CD4-positive, alpha-beta memory T cell (primary cell): ENCODE results near the gene SLC17A1. TPM values are rescaled to one million over a fixed set of nuclear protein-coding genes. Genes with fewer than 3 reads are reported as not detected.
A peak's percentile ranks its signal among the peaks of the same experiment; 100 is the strongest.

ENCODE experiments used
- CTCF ChIA-PET: fragments of 350-600 bp; sonication (Branson Sonifier 250); formaldehyde crosslinking; loops from one replicate; lab custom pipeline; 2021; ENCODE audit warnings: inconsistent platforms; ENCODE audit not compliant: partially characterized antibody; lab: Charles Lee
- POLR2A ChIA-PET: fragments of 350-600 bp; sonication (Branson Sonifier 250); formaldehyde crosslinking; loops from one replicate; lab custom pipeline; 2021; ENCODE audit not compliant: partially characterized antibody; lab: Charles Lee
- DNase-seq, 5 donors: peaks; one replicate each; pipeline versions ENCODE4 v3.0.0 to v3.0.0-alpha.2; 2020 to 2022; ENCODE audit warnings: mixed read lengths in 1 of 5
- H3K27ac ChIP-seq: one replicate; pipeline ENCODE4 v1.7.0; 2013; ENCODE audit warnings: low read depth, low read length
- H3K27me3 ChIP-seq: 2 replicates; pipeline ENCODE4 v1.7.0; 2013; ENCODE audit warnings: mild to moderate bottlenecking, low read length, moderate library complexity; ENCODE audit not compliant: insufficient read depth
- H3K36me3 ChIP-seq: 2 replicates; pipeline ENCODE4 v1.7.0; 2013; ENCODE audit warnings: mild to moderate bottlenecking, low read length, moderate library complexity; ENCODE audit not compliant: insufficient read depth
- H3K4me1 ChIP-seq: 2 replicates; pipeline ENCODE4 v1.7.0; 2013; ENCODE audit warnings: mild to moderate bottlenecking, low read length, moderate library complexity; ENCODE audit not compliant: insufficient read depth
- H3K4me3 ChIP-seq, 2 donors: one replicate each; pipeline ENCODE4 v1.7.0; 2013; ENCODE audit warnings: low read length in 2 of 2, mild to moderate bottlenecking in 1 of 2
- H3K9me3 ChIP-seq, 2 donors: one replicate each; pipeline ENCODE4 v1.7.0; 2013; ENCODE audit warnings: low read length in 2 of 2, control low read depth in 1 of 2; ENCODE audit not compliant: control insufficient read depth in 1 of 2
- H3K27ac Mint-ChIP-seq, 7 donors: one replicate each; pipeline ENCODE4 v1.8.0; 2020 to 2021; ENCODE audit warnings: mixed read lengths in 7 of 7, mild to moderate bottlenecking in 6 of 7, inconsistent platforms in 3 of 7, moderate library complexity in 3 of 7
- H3K27me3 Mint-ChIP-seq, 2 donors: one replicate each; pipeline ENCODE4 v1.8.0; 2020 to 2021; ENCODE audit warnings: mixed read lengths in 2 of 2
- H3K36me3 Mint-ChIP-seq, 2 donors: one replicate each; pipeline ENCODE4 v1.8.0; 2020 to 2021; ENCODE audit warnings: mixed read lengths in 2 of 2, inconsistent platforms in 1 of 2, mild to moderate bottlenecking in 1 of 2
- H3K4me1 Mint-ChIP-seq, 4 donors: one replicate each; pipeline ENCODE4 v1.8.0; 2020 to 2021; ENCODE audit warnings: mixed read lengths in 4 of 4, mild to moderate bottlenecking in 1 of 4
- H3K4me3 Mint-ChIP-seq, 8 donors: one replicate each; pipeline ENCODE4 v1.8.0; 2020 to 2021; ENCODE audit warnings: mixed read lengths in 8 of 8, mild to moderate bottlenecking in 7 of 8, moderate library complexity in 6 of 8, inconsistent platforms in 3 of 8
- H3K9me3 Mint-ChIP-seq, 8 donors: one replicate each; pipeline ENCODE4 v1.8.0; 2020 to 2021; ENCODE audit warnings: mixed read lengths in 8 of 8, mild to moderate bottlenecking in 5 of 8, inconsistent platforms in 3 of 8, moderate library complexity in 1 of 8
- intact Hi-C: fragments of 100-400 bp; cut with micrococcal nuclease; formaldehyde crosslinking; loops from one replicate; pipeline ENCODE4 v1.15.1; 2023
- polyA plus RNA-seq, 2 donors: library from polyadenylated mRNA; unstranded; fragments of 300-500 nt; fragmentation: Illumina TruSeq; gene quantifications; one replicate each; pipeline ENCODE4 v1.2.3, GENCODE V29; 2021
- total RNA-seq, 2 experiments: library from RNA; stranded (reverse); gene quantifications; one replicate each; pipeline ENCODE4 v1.2.3, GENCODE V29; 2021

SLC17A1 gene
- total RNA-seq (under 1 TPM in 1 of 2 experiments, not detected in 1; 0.19 TPM), polyA plus RNA-seq (not detected)

- intact Hi-C loops: no loop called here
- Histone ChIP-seq H3K27ac (no peak within 1 kb of the TSS), H3K4me1 (no peaks in the 10 kb centered on the region), H3K36me3 (no peaks in the 10 kb centered on the region), H3K27me3 (no peaks in the 10 kb centered on the region), H3K9me3 (no peaks in the 10 kb centered on the region), H3K4me3 (no peak within 1 kb of the TSS)
- Mint-ChIP-seq H3K9me3 (peaks cover 0 to 3% (median 0%) of the 10 kb centered on the region in 8 donors), H3K36me3 (no peaks in the 10 kb centered on the region), H3K4me3 (no peak within 1 kb of the TSS), H3K4me1 (no peaks in the 10 kb centered on the region), H3K27me3 (peaks cover 10 to 16% of the 10 kb centered on the region in 2 donors), H3K27ac (no peak within 1 kb of the TSS)
- CTCF ChIA-PET: no interaction called here
- POLR2A ChIA-PET: no interaction called here
- DNase-seq: no peak
Observed at GRCh38 chr6:25831532-25832306, at the start of gene SLC17A1. Gene SLC17A1 (minus strand): TSS chr6:25832052. CDS start chr6:25830557, 1,495 bp downstream.

GRCh38 chr6:25880601-25881000 is 48.7 kb upstream of the SLC17A1 start:
- no peaks in the 10 kb centered on the region for H3K9me3 ChIP-seq
- H3K36me3 ChIP-seq: no peaks in the 10 kb centered on the region
- no peaks in the 10 kb centered on the region for H3K36me3 Mint-ChIP-seq
- H3K4me3 Mint-ChIP-seq: no peak overlapping the region
- peaks cover 0 to 3% (median 0%) of the 10 kb centered on the region in 8 donors for H3K9me3 Mint-ChIP-seq
- H3K27me3 Mint-ChIP-seq: peaks cover 0 to 2% of the 10 kb centered on the region in 2 donors
- POLR2A ChIA-PET: no interaction called here
- CTCF ChIA-PET: interaction anchor here (0.7 to 5.6 kb wide), 5 partner anchors 15 to 161 kb away, joined by 3 to 84 read pairs (median 3); no protein-coding TSS in a partner anchor
- H3K27me3 ChIP-seq: no peaks in the 10 kb centered on the region
- H3K27ac Mint-ChIP-seq: no peak overlapping the region
- H3K4me3 ChIP-seq: no peak overlapping the region
- H3K4me1 ChIP-seq: peaks cover 7% of the 10 kb centered on the region
- peaks cover 5 to 19% (median 6%) of the 10 kb centered on the region in 4 donors for H3K4me1 Mint-ChIP-seq
- no peak for DNase-seq
- no peak overlapping the region for H3K27ac ChIP-seq
- intact Hi-C loops: loop anchor here (5.0 kb wide), 1 partner anchor 112 kb away; no protein-coding TSS in a partner anchor

- Mint-ChIP-seq H3K4me3 (peak overlapping the region in 1 of 8 donors; percentile 16), H3K27ac (peak overlapping the region in 1 of 7 donors; percentile 53), H3K4me1 (peaks cover 12 to 36% (median 18%) of the 10 kb centered on the region in 4 donors), H3K27me3 (peaks cover 0 to 2% of the 10 kb centered on the region in 2 donors), H3K9me3 (peaks cover 0 to 3% (median 0%) of the 10 kb centered on the region in 8 donors), H3K36me3 (no peaks in the 10 kb centered on the region)
- H3K27ac ChIP-seq: no peak overlapping the region
- ChIA-PET POLR2A (no interaction called here), CTCF (interaction anchor here (0.9 to 5.6 kb wide), 2 partner anchors 90 to 114 kb away, joined by 3 to 84 read pairs; no protein-coding TSS in a partner anchor)
- H3K36me3 ChIP-seq: no peaks in the 10 kb centered on the region
- H3K9me3 ChIP-seq: no peaks in the 10 kb centered on the region
- DNase-seq: no peak
- no peaks in the 10 kb centered on the region for H3K27me3 ChIP-seq
- no peak overlapping the region for H3K4me3 ChIP-seq
- peaks cover 23% of the 10 kb centered on the region for H3K4me1 ChIP-seq
- intact Hi-C loops: no loop called here
Observed at GRCh38 chr6:25878721-25879322, 47.0 kb upstream of the SLC17A1 start.

- ChIA-PET POLR2A (interaction anchor here (1.8 kb wide), 1 partner anchor 11 kb away, joined by 6 read pairs; no protein-coding TSS in a partner anchor), CTCF (interaction anchor here (2.3 kb wide), 1 partner anchor 88 kb away, joined by 10 read pairs; no protein-coding TSS in a partner anchor)
- no peak for DNase-seq
- Mint-ChIP-seq H3K27ac (peak overlapping the region in 1 of 7 donors; percentile 22), H3K4me3 (no peak overlapping the region), H3K4me1 (peaks cover 19 to 44% (median 34%) of the 10 kb centered on the region in 4 donors), H3K27me3 (peaks cover 0 to 2% of the 10 kb centered on the region in 2 donors), H3K36me3 (no peaks in the 10 kb centered on the region), H3K9me3 (peaks cover 0 to 3% (median 0%) of the 10 kb centered on the region in 8 donors)
- Histone ChIP-seq H3K9me3 (no peaks in the 10 kb centered on the region), H3K27me3 (no peaks in the 10 kb centered on the region), H3K4me1 (peaks cover 35% of the 10 kb centered on the region), H3K4me3 (no peak overlapping the region), H3K36me3 (no peaks in the 10 kb centered on the region), H3K27ac (no peak overlapping the region)
- intact Hi-C loops: loop anchor here (1.0 kb wide), 1 partner anchor 10 kb away; no protein-coding TSS in a partner anchor
Observed at GRCh38 chr6:25875926-25876602, 44.2 kb upstream of the SLC17A1 start.

- CTCF ChIA-PET: interaction anchor here (1.6 to 2.3 kb wide), 3 partner anchors 16 to 117 kb away, joined by 4 to 10 read pairs (median 5); no protein-coding TSS in a partner anchor
Observed at GRCh38 chr6:25875563-25875905, 43.7 kb upstream of the SLC17A1 start.

GRCh38 chr6:25874822-25875562 is 43.1 kb upstream of the SLC17A1 start:
- ChIA-PET POLR2A (interaction anchor here (1.8 to 2.5 kb wide), 2 partner anchors 9 to 11 kb away, joined by 6 to 11 read pairs; no protein-coding TSS in a partner anchor), CTCF (interaction anchor here (1.6 to 2.3 kb wide), 3 partner anchors 17 to 118 kb away, joined by 4 to 10 read pairs (median 5); no protein-coding TSS in a partner anchor)
- Mint-ChIP-seq H3K27me3 (no peaks in the 10 kb centered on the region), H3K4me3 (peak overlapping the region in 6 of 8 donors; percentile 5 to 44 (median 26)), H3K9me3 (peaks cover 0 to 3% (median 0%) of the 10 kb centered on the region in 8 donors), H3K27ac (peak overlapping the region in 6 of 7 donors; percentile 0 to 86 (median 74)), H3K4me1 (peaks cover 19 to 44% (median 35%) of the 10 kb centered on the region in 4 donors), H3K36me3 (no peaks in the 10 kb centered on the region)
- DNase-seq: peak in 4 of 5 donors; percentile 19 to 33 (median 29)
- Histone ChIP-seq H3K27me3 (no peaks in the 10 kb centered on the region), H3K36me3 (no peaks in the 10 kb centered on the region), H3K27ac (no peak overlapping the region), H3K4me3 (no peak overlapping the region), H3K9me3 (no peaks in the 10 kb centered on the region), H3K4me1 (peaks cover 35% of the 10 kb centered on the region)
- intact Hi-C loops: loop anchor here (1.0 kb wide), 1 partner anchor 9 kb away; no protein-coding TSS in a partner anchor

More at GRCh38 chr6:25875563-25875905, 43.7 kb upstream of the SLC17A1 start:
- H3K27ac ChIP-seq: no peak overlapping the region
- intact Hi-C loops: loop anchor here (1.0 kb wide), 1 partner anchor 9 kb away; no protein-coding TSS in a partner anchor
- POLR2A ChIA-PET: interaction anchor here (1.8 kb wide), 1 partner anchor 10 kb away, joined by 6 read pairs; no protein-coding TSS in a partner anchor
- no peak overlapping the region for H3K27ac Mint-ChIP-seq
- DNase-seq: no peak
- H3K27me3 Mint-ChIP-seq: peaks cover 0 to 2% of the 10 kb centered on the region in 2 donors
- H3K4me1 ChIP-seq: peaks cover 35% of the 10 kb centered on the region
- peaks cover 19 to 44% (median 34%) of the 10 kb centered on the region in 4 donors for H3K4me1 Mint-ChIP-seq
- no peaks in the 10 kb centered on the region for H3K27me3 ChIP-seq
- peaks cover 0 to 3% (median 0%) of the 10 kb centered on the region in 8 donors for H3K9me3 Mint-ChIP-seq
- no peaks in the 10 kb centered on the region for H3K36me3 ChIP-seq
- H3K36me3 Mint-ChIP-seq: no peaks in the 10 kb centered on the region
- no peak overlapping the region for H3K4me3 ChIP-seq
- no peak overlapping the region for H3K4me3 Mint-ChIP-seq
- no peaks in the 10 kb centered on the region for H3K9me3 ChIP-seq
